Measurements from ENCODE around the gene DLD.

Gene DLD

DNA sequence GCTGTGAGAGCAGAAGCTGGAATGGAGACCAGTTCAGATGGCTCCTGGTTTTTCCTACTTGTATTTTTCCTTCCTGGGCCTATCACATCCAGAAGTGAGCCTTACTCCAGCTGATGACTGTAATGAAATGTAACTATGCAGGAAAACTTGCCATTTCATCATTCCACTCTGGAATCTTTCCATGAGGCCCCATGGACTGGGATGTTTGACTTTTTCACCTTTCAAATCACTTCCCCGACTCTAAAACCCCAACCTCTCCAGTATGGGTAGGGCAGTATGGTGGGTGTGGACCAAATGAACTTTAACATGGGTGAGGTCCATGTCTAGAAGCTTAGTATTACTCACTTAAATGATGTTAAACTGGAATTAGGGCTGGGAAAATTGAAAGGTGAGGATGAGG lies 40.3 kb upstream of the DLD start:
- H3K27ac ChIP-seq: no peak overlapping the region
- TF ChIP-seq, protein P1, sequence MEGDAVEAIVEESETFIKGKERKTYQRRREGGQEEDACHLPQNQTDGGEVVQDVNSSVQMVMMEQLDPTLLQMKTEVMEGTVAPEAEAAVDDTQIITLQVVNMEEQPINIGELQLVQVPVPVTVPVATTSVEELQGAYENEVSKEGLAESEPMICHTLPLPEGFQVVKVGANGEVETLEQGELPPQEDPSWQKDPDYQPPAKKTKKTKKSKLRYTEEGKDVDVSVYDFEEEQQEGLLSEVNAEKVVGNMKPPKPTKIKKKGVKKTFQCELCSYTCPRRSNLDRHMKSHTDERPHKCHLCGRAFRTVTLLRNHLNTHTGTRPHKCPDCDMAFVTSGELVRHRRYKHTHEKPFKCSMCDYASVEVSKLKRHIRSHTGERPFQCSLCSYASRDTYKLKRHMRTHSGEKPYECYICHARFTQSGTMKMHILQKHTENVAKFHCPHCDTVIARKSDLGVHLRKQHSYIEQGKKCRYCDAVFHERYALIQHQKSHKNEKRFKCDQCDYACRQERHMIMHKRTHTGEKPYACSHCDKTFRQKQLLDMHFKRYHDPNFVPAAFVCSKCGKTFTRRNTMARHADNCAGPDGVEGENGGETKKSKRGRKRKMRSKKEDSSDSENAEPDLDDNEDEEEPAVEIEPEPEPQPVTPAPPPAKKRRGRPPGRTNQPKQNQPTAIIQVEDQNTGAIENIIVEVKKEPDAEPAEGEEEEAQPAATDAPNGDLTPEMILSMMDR (conservative IDR thresholded peaks at IDR 0.05): no peak
- TF ChIP-seq ZFX (IDR thresholded peaks at IDR 0.05): no peak

DNA sequence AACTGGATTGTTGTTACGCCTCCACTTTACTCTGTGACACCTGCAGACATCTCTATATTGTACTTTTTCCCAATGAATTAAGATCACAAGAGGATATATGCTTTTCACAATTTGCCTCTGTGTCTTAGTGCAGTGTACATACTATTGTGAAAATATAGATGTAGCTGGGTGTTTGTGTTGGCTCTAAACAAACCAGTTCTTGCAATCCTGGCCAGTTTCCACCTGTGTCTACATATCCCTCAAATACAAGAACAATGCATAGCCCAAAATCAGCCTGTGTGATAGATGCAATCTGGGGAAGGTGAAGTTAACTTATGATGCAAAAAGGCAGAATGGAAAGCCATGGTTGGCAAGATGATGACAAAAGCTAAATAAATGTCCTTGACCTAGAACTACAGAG lies 36.5 kb upstream of the DLD start:
- H3K27ac ChIP-seq: peak overlapping the region; percentile 32; the same call in 1 of the 2 replicates
- TF ChIP-seq, protein P1 (conservative IDR thresholded peaks at IDR 0.05): no peak
- no peak for TF ChIP-seq ZFX (IDR thresholded peaks at IDR 0.05)

DNA sequence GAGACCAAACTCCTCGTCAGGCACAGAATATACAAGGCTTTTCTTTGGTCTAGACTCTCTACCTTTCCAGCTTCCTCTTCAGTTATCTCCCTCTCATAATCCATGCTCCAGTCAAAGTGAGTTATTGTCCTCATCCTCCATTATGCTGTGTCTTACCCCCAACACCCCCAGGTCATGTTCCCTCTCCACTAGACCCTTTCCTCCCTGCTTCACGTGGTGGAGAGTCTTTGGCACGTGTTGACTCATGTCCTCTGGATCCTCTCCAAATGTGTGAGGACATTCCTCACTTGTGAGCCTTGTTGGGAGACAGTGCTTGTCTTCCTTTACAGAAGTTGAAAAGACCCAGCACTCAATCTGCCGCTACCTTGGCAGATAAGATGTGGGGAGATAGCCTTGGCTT lies 36.0 kb upstream of the DLD start:
- H3K27ac ChIP-seq: peak overlapping the region; percentile 32
- TF ChIP-seq ZFX (IDR thresholded peaks at IDR 0.05): no peak
- TF ChIP-seq, protein P1 (conservative IDR thresholded peaks at IDR 0.05): no peak

DNA sequence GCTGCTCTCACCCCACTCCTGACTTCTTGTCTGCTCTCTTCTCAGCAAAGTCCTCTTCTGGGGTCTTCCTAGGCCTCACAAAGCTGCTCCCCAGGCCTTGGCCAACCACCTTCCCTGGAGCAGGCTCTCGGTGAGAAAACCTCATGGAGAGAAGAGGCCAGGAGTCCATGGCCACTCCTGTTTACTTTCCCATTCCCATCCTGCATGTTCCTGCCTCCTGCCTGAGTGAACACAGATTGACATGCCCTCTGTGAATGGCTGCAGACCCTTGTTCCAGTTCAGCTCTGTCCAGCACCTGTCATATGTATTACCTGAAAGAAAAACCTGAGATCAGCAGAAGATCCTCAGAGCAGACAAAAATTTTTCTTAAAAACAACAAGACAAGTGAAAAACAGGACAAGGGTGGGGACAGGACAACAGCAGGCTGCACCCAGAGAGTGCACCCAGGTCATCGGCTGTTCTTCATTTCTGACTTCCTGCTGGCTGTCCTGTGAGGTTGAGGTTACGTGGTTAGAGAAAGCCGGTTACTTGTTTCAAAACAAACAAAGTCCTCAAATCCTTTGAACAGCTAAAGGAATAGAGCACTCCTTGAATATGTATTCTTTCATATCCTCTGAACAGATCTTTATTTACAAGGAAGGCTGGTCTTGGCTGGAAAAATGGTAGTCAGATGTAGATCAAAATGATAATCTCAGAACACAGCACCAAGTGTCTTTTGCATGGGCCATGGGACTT lies 34.0 kb upstream of the DLD start:
- TF ChIP-seq, protein P1 (conservative IDR thresholded peaks at IDR 0.05): no peak
- no peak for TF ChIP-seq ZFX (IDR thresholded peaks at IDR 0.05)
- peak overlapping the region; percentile 92 for H3K27ac ChIP-seq

DNA sequence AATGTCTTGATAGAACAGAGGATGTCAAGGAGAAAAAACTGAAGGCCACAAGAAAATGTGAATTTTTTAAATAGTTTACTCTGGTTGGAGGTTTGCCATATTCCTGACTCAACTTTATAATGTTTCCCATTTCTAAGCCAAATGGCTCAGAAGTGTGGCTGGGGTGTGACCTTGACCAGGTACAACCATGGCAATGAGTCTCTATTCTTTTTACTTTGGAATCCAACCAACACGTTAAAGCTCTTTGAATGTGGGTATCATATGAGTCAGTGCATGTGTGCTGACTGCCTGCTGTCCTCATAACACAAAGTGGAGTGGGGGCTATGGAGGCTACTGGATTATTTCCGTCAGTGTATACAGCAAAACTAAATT lies 33.5 kb upstream of the DLD start:
- TF ChIP-seq, protein P1 (conservative IDR thresholded peaks at IDR 0.05): no peak
- H3K27ac ChIP-seq: peak overlapping the region; percentile 92; the same call in 1 of the 2 replicates

DNA sequence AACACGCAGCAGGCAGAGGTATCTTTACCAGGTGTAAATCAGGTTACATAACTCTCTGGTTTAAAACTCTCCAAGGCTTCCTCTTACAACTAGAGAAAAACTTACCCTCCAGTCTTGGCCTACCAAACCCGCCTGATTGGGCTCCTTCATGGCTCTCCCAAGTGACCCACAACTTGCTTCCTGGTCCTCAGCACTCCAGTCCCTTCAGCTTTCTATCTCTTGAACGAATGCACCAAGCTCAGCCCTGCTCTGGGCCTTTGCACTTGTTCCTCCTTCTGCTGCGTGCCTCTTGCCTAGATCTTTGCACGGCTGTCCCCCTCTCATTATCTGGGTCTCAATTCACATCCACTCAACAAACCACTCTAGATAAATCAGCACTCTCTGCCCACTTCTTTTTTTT lies 32.7 kb upstream of the DLD start:
- H3K27ac ChIP-seq: peak overlapping the region; percentile 92
- no peak for TF ChIP-seq ZFX (IDR thresholded peaks at IDR 0.05)
- TF ChIP-seq, protein P1 (conservative IDR thresholded peaks at IDR 0.05): no peak

DNA sequence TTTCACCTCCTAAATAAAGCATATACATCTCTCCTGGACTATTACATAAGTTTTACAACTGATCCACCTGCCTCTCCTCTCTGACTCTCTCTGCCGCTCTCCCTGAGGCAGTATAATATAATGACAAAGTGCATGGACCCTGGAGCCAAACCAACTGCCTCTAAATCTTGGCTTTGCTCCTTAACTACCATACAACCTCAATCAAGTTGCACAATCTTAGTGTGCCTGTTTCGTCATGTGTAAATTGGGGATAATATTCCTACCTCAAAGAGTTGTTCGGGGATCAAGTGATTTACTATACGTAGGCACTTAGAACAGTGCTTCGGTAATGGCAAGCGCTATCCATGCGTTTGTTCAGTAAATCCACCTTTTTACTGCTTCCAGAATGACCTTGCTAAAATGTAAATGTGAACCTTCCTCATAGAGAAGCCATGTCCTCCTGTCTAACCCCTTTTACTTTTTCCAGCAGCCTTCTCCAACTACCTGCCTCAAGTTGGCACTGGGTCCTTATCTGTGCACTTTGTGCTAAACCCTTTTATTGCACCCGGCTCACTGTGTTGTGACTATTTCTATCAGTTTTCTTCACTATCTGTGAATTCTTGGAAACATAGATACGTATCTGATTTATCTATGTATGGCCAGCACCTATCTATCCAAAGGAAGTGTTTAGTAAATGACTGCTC lies 30.6 kb upstream of the DLD start:
- TF ChIP-seq, protein P1 (conservative IDR thresholded peaks at IDR 0.05): no peak
- TF ChIP-seq ZFX (IDR thresholded peaks at IDR 0.05): no peak
- no peak overlapping the region; the same call in 1 of the 2 replicates for H3K27ac ChIP-seq
